Measurements from ENCODE around the gene NFIA. TPM values are rescaled to one million over a fixed set of nuclear protein-coding genes. Genes with fewer than 3 reads are reported as not detected.
A peak's percentile ranks its signal among the peaks of the same experiment; 100 is the strongest.

Gene NFIA
- total RNA-seq, 2 donors from 2014 or later = 17.3 to 27.3 TPM

DNA sequence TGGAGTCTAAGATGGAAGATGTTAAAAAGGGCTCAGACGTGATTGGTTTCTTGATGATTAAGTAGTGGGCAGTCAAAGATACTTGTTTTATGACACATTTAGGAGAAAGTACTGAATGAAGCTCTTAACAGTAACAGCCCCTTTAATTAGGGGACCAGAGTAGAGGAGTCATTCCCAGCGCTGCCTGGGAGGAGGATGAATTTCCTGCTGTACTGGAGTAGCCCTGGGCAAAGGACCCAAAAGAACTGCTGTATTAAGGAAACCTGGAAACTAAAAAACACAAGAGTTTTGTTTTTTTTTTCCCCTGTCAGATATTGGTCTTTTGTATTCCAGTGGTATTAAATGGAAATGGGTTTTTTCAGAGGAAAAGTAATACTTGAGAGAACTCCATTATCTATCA is 126.5 kb downstream of the NFIA start:
- Mint-ChIP-seq H3K4me3 (no peak overlapping the region), H3K27me3 (ENCODE audit: low read depth) (no peaks in the 10 kb centered on the region), H3K9me3 (no peaks in the 10 kb centered on the region), H3K4me1 (ENCODE audit: low read depth) (no peaks in the 10 kb centered on the region), H3K27ac (no peak overlapping the region), H3K36me3 (ENCODE audit: insufficient read depth in 2 of 2) (no peaks in the 10 kb centered on the region)
- DNase-seq (no peak), ATAC-seq (replicated peaks in 1 of 2) (no peak)

DNA sequence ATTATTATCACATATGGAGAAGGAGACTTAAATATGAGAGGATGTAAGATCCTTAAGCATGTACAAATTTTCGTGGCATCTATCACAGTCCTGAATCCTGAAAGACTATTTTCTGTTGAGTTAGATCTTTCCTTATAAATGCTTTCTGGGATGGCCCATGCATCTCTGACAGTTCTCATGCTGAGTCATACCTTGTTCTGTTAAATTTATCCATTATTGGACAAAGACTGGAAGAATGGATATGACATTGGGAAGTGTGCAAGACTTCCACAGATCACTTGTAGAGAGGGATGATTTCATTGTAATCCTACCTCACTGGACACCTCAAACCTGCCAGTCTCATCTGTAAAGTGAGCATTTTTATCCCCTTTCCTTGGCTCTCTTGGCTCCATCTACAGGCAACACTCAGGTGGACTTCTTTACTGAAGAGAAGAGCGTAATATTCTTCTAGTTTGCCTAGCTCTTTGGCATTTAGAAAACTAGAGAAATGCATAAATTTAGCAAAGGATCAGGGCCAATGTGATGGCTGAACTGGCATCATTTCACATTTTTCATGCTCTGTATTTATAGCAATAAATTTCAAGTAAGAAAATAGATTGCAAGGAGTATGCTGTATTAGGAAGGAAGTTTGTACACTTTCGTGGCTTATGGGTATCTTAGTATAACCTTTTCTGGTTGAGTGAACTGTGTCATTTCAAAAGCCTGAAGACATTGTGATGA is 128.2 kb downstream of the NFIA start:
- no peaks in the 10 kb centered on the region for H3K36me3 Mint-ChIP-seq (ENCODE audit: insufficient read depth in 2 of 2)
- no peaks in the 10 kb centered on the region for H3K4me1 Mint-ChIP-seq (ENCODE audit: low read depth)
- H3K27ac Mint-ChIP-seq = no peak overlapping the region
- H3K27me3 Mint-ChIP-seq (ENCODE audit: low read depth) = no peaks in the 10 kb centered on the region
- DNase-seq = no peak
- H3K4me3 Mint-ChIP-seq = no peak overlapping the region
- H3K9me3 Mint-ChIP-seq = no peaks in the 10 kb centered on the region
- no peak for ATAC-seq (replicated peaks in 1 of 2)

DNA sequence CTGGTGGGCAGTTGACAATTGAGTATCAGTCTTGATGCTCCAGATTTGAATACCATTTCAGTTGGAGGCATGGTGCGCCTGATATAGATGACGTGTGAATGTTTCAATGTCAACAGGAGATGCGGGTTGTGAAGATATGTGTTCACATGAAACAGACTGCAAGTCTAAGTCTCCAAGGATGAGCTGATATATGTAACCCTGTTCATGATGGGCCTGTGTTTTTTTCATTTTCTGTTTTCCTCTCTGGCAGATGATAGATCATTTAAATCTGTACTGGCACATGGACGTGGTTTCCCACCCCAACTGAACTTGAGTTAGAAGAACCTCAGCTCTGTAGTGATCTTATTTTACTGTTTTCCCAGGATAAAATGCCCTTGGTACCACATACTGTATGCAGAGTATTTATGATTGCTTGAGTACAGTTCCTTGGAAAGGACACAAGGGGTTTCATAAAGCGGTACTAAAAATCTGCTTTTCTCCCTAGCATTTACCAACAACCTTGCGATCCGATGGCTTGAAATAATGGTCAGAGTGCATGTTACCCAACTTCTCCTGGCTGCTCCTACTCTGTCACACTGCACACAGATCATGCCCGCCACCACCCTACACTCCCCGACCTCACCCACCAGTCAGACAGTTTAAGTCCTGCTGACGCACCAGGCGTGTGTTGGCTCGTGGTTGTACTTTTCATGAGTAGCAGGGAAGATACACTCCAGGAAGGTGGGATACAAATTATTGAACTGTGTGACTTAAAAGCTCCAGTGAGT is 131.1 kb downstream of the NFIA start:
- no peak overlapping the region for H3K27ac Mint-ChIP-seq
- DNase-seq (no peak), ATAC-seq (replicated peaks in 1 of 2) (peak in 1 of 2 donors; percentile 36)
- H3K9me3 Mint-ChIP-seq = no peaks in the 10 kb centered on the region
- no peaks in the 10 kb centered on the region for H3K36me3 Mint-ChIP-seq (ENCODE audit: insufficient read depth in 2 of 2)
- no peaks in the 10 kb centered on the region for H3K27me3 Mint-ChIP-seq (ENCODE audit: low read depth)
- H3K4me3 Mint-ChIP-seq = no peak overlapping the region
- no peaks in the 10 kb centered on the region for H3K4me1 Mint-ChIP-seq (ENCODE audit: low read depth)

- H3K9me3 Mint-ChIP-seq = no peaks in the 10 kb centered on the region
- DNase-seq (no peak), ATAC-seq (replicated peaks in 1 of 2) (no peak)
- no peak overlapping the region for H3K4me3 Mint-ChIP-seq
- H3K4me1 Mint-ChIP-seq (ENCODE audit: low read depth) = no peaks in the 10 kb centered on the region
- H3K27ac Mint-ChIP-seq = no peak overlapping the region
- H3K27me3 Mint-ChIP-seq (ENCODE audit: low read depth) = no peaks in the 10 kb centered on the region
- no peaks in the 10 kb centered on the region for H3K36me3 Mint-ChIP-seq (ENCODE audit: insufficient read depth in 2 of 2)
Measured at GRCh38 chr1:61215119-61215518, 132.8 kb downstream of the NFIA start.

- ATAC-seq (replicated peaks in 1 of 2) (no peak), DNase-seq (no peak)
- Mint-ChIP-seq H3K27ac (no peak overlapping the region), H3K36me3 (ENCODE audit: insufficient read depth in 2 of 2) (no peaks in the 10 kb centered on the region), H3K4me3 (no peak overlapping the region), H3K27me3 (ENCODE audit: low read depth) (no peaks in the 10 kb centered on the region), H3K4me1 (ENCODE audit: low read depth) (no peaks in the 10 kb centered on the region), H3K9me3 (no peaks in the 10 kb centered on the region)
Measured at GRCh38 chr1:61215676-61216289, 133.4 kb downstream of the NFIA start.

DNA sequence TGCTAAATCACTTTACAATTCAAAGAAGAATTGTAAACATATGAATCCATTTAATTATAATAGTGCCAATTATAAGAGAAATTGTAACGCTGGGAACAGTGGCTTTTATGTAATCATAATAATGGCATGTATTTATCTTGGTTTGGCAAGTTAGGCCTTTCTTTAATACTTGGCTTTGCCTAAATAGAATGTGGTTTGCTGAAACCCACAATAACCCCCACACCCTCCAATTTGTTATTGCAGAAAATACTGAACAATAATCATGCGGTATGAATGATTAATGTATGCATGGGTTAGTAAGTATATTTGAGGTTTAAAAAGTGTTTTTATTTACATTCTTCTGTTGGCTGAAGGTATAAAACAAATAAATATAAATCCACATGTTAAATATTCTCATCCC is 138.2 kb downstream of the NFIA start:
- no peak overlapping the region for H3K27ac Mint-ChIP-seq
- DNase-seq (no peak), ATAC-seq (replicated peaks in 1 of 2) (no peak)
- H3K36me3 Mint-ChIP-seq (ENCODE audit: insufficient read depth in 2 of 2) = no peaks in the 10 kb centered on the region
- H3K27me3 Mint-ChIP-seq (ENCODE audit: low read depth) = no peaks in the 10 kb centered on the region
- H3K4me1 Mint-ChIP-seq (ENCODE audit: low read depth) = no peaks in the 10 kb centered on the region
- no peaks in the 10 kb centered on the region for H3K9me3 Mint-ChIP-seq
- H3K4me3 Mint-ChIP-seq = no peak overlapping the region

GRCh38 chr1:61221642-61222041 is 139.3 kb downstream of the NFIA start:
- Mint-ChIP-seq H3K36me3 (ENCODE audit: insufficient read depth in 2 of 2) (no peaks in the 10 kb centered on the region), H3K27ac (no peak overlapping the region), H3K4me3 (no peak overlapping the region), H3K27me3 (ENCODE audit: low read depth) (no peaks in the 10 kb centered on the region), H3K9me3 (no peaks in the 10 kb centered on the region), H3K4me1 (ENCODE audit: low read depth) (no peaks in the 10 kb centered on the region)
- DNase-seq (no peak), ATAC-seq (replicated peaks in 1 of 2) (no peak)

GRCh38 chr1:61222240-61222639 is 139.9 kb downstream of the NFIA start:
- no peak overlapping the region for H3K27ac Mint-ChIP-seq
- no peak overlapping the region for H3K4me3 Mint-ChIP-seq
- no peak for ATAC-seq (replicated peaks in 1 of 2)
- no peaks in the 10 kb centered on the region for H3K4me1 Mint-ChIP-seq (ENCODE audit: low read depth)
- no peaks in the 10 kb centered on the region for H3K36me3 Mint-ChIP-seq (ENCODE audit: insufficient read depth in 2 of 2)
- H3K27me3 Mint-ChIP-seq (ENCODE audit: low read depth) = no peaks in the 10 kb centered on the region
- no peak for DNase-seq
- H3K9me3 Mint-ChIP-seq = no peaks in the 10 kb centered on the region

DNA sequence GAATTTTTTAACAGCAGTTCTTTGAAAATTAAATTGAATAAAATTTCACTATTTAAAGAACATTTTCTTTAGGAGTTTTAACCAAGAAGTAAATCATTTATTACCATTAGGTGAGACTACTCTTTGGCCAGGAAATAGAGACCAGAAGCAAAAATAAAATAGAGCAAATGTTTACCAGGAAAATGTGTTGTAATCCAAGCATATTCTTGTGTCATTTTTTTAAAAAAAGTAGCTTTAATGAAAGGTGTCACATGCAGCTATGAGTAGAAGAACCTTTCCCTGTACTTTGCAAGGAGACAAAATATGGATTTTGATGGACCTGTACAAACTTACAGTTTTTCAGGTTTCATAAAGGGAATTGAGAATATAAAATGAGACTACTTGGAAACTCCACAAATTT is 140.8 kb downstream of the NFIA start:
- no peaks in the 10 kb centered on the region for H3K27me3 Mint-ChIP-seq (ENCODE audit: low read depth)
- DNase-seq (no peak), ATAC-seq (replicated peaks in 1 of 2) (no peak)
- H3K36me3 Mint-ChIP-seq (ENCODE audit: insufficient read depth in 2 of 2) = no peaks in the 10 kb centered on the region
- H3K27ac Mint-ChIP-seq = no peak overlapping the region
- no peaks in the 10 kb centered on the region for H3K4me1 Mint-ChIP-seq (ENCODE audit: low read depth)
- H3K9me3 Mint-ChIP-seq = no peaks in the 10 kb centered on the region
- H3K4me3 Mint-ChIP-seq = no peak overlapping the region

- H3K27ac Mint-ChIP-seq = no peak overlapping the region
Measured at GRCh38 chr1:61224609-61225008, 142.2 kb downstream of the NFIA start.

DNA sequence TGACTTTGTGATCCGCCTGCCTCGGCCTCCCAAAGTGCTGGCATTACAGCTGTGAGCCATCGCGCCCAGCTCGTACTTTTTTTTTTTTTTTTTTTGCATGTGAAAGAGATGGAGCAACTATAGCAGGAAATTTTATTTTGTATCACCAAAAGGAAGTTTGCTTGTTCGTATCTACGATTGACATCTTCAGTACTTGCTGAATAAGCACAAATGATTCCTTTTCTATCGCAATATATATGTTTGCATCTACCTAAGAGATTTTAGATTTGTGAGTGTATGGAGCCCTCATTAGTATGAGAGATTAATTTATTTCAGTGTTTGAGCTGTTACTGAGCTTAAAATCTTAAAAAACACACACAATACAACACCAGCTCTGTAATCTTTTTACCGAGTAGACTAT is 143.1 kb downstream of the NFIA start:
- Mint-ChIP-seq H3K4me3 (no peak overlapping the region), H3K27me3 (ENCODE audit: low read depth) (no peaks in the 10 kb centered on the region), H3K4me1 (ENCODE audit: low read depth) (no peaks in the 10 kb centered on the region), H3K27ac (no peak overlapping the region), H3K9me3 (no peaks in the 10 kb centered on the region), H3K36me3 (ENCODE audit: insufficient read depth in 2 of 2) (no peaks in the 10 kb centered on the region)
- DNase-seq (no peak), ATAC-seq (replicated peaks in 1 of 2) (no peak)

More at GRCh38 chr1:61224609-61225008, 142.2 kb downstream of the NFIA start:
- H3K36me3 Mint-ChIP-seq (ENCODE audit: insufficient read depth in 2 of 2) = no peaks in the 10 kb centered on the region
- no peak overlapping the region for H3K4me3 Mint-ChIP-seq
- no peaks in the 10 kb centered on the region for H3K27me3 Mint-ChIP-seq (ENCODE audit: low read depth)
- H3K4me1 Mint-ChIP-seq (ENCODE audit: low read depth) = no peaks in the 10 kb centered on the region
- ATAC-seq (replicated peaks in 1 of 2) = no peak
- no peak for DNase-seq
- H3K9me3 Mint-ChIP-seq = no peaks in the 10 kb centered on the region

GRCh38 chr1:61226791-61227567 is 144.6 kb downstream of the NFIA start:
- H3K36me3 Mint-ChIP-seq (ENCODE audit: insufficient read depth in 2 of 2) = no peaks in the 10 kb centered on the region
- DNase-seq (no peak), ATAC-seq (replicated peaks in 1 of 2) (no peak)

More at GRCh38 chr1:61226791-61227567, 144.6 kb downstream of the NFIA start:
- Mint-ChIP-seq H3K9me3 (no peaks in the 10 kb centered on the region), H3K4me1 (ENCODE audit: low read depth) (no peaks in the 10 kb centered on the region), H3K27me3 (ENCODE audit: low read depth) (no peaks in the 10 kb centered on the region), H3K4me3 (no peak overlapping the region), H3K27ac (no peak overlapping the region)
